Ovary (tissue), 3 donors: ENCODE measurements around the gene ADPRHL1.

Experiments
- POLR2A ChIP-seq: fragments of 450-650 bp; IDR thresholded peaks from one replicate; pipeline ENCODE4 v1.6.1; 2017; ENCODE audit warnings: antibody characterized with exemption, mild to moderate bottlenecking, moderate library complexity
- TF ChIP-seq, protein P1 (sequence below), 3 donors: fragments of 450-650 bp in 2 of 3; fragments of 200-600 bp in 1 of 3; IDR thresholded peaks; one replicate each; pipeline versions ENCODE4 v1.5.1 to v1.8.0; 2016 to 2022; ENCODE audit warnings: antibody characterized with exemption in 3 of 3, mild to moderate bottlenecking in 1 of 3
- donor health status: DM: no; HTN: no; CAD: no.

DNA sequence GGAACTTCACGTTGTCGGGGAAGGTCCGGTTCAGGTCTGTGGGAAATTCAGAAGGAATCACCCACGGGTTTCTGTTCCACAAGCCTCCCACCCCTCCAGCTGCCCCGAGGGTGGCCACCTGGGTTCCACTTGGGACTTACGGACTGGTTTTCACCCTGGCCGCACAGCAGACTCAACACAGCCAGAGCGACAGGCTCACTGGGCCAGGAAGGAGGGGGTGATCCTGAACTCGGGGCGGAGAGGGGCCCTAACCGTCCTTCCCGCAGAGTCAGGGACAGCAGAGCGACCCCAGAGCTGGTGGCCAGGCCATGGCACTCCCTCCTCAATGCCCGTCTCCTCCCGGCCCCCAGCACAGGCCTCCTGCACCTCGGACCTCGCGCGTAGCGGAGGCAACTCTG, 102.4 kb downstream of the ADPRHL1 start:
- TF ChIP-seq, protein P1, sequence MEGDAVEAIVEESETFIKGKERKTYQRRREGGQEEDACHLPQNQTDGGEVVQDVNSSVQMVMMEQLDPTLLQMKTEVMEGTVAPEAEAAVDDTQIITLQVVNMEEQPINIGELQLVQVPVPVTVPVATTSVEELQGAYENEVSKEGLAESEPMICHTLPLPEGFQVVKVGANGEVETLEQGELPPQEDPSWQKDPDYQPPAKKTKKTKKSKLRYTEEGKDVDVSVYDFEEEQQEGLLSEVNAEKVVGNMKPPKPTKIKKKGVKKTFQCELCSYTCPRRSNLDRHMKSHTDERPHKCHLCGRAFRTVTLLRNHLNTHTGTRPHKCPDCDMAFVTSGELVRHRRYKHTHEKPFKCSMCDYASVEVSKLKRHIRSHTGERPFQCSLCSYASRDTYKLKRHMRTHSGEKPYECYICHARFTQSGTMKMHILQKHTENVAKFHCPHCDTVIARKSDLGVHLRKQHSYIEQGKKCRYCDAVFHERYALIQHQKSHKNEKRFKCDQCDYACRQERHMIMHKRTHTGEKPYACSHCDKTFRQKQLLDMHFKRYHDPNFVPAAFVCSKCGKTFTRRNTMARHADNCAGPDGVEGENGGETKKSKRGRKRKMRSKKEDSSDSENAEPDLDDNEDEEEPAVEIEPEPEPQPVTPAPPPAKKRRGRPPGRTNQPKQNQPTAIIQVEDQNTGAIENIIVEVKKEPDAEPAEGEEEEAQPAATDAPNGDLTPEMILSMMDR (IDR thresholded peaks at IDR 0.05) = no peak
- TF ChIP-seq POLR2A = no peak
